ENCODE data around the gene FER1L5.

The FER1L5 gene

GRCh38 chr2:96642564-96643360, at the start of gene FER1L5:
Gene FER1L5, plus strand, starts transcription at chr2:96642764. Its CDS starts 73 bp downstream, at chr2:96642837.
- no peak for DNase-seq

DNA sequence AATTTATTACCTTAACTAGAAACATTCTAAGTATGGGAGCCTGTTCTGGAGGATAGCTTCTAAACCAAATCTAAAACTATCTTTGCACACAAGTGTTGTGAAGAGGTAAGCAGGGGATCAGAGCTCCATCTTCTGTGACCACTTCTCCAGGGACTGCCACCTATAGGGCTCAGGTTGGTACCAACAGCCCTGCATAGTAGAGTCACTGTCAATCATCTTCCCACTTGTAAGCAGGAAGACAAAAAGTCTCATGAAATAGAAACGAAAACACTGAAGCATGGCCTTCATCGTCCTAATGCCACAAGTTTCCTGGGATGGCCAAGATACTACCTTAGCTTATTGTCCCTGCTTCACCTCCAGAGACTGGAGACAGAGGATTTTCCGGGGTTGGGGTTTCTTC, 48.3 kb upstream of the FER1L5 start:
- no peak for DNase-seq

DNA sequence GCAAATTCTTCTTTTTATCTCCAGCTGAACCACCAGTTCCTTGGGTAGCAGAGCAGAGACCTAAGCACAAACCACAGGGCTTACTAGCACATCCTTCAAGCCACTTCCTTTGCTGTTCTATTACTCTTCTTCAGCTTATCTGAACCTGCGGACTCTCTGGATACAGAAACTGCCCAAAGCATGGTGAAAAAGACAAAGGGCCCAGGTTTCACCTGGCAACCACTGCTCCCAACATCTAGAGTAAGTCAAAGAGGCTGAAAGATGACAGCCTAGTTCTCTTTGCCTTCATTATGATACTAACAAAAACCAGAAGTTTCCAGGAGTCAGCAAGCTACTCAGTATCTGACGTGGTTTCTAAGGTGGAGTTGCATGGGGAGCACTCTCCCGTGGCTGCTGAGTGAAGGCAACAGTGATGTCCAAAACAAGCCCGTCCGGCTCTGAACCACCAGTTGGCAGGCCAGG, 47.8 kb upstream of the FER1L5 start:
- peak; percentile 21 for DNase-seq

DNA sequence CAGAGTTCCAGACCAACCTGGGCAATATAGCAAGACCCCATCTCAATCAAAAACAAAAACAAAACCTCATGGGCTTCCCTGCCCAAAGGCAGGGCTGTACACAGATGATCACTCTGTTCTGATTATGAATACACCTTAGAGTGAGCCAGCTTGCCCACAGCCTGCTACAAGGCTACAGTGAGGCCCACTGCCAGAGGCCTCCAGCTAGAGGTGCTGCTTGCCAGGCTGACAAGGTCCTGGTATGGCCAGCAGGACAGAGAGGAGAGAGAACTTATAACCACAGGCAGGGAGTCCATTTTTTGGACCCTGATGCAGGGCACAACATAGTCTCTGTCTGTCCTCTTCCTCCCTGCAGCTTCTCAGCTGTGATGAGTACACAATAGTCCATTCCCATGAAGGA, 46.0 kb upstream of the FER1L5 start:
- DNase-seq = no peak

- DNase-seq = no peak
Observed at GRCh38 chr2:96599941-96600340, 42.6 kb upstream of the FER1L5 start.

- DNase-seq = peak; percentile 28
Observed at GRCh38 chr2:96601382-96602292, 40.9 kb upstream of the FER1L5 start.

DNA sequence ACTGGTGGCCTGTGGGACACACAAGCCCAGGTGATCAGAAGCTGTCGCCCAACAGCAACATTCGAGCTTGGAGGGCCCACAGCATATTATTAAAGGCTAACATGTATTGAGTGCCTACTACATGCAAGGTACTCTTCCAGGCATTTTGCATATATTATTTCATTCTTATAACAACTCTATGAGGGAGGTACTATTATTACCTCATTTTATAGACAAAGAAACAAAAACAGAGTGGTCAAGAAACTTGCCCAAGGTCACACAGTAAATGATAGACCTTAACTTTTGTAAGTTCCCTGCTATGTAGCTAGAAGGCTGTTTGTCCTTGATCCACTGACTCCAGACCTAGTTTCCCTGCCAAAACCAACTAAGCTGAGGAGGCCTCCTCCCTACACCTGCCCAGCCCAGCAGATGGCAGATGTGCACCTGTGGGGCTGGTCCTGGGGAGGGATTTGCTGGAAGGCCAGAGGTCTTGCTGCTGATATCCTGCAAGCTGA, 40.2 kb upstream of the FER1L5 start:
- DNase-seq = no peak

GRCh38 chr2:96604104-96604503, 38.5 kb upstream of the FER1L5 start:
- DNase-seq = no peak

- DNase-seq = no peak
Observed at GRCh38 chr2:96608469-96609455, 33.8 kb upstream of the FER1L5 start.

DNA sequence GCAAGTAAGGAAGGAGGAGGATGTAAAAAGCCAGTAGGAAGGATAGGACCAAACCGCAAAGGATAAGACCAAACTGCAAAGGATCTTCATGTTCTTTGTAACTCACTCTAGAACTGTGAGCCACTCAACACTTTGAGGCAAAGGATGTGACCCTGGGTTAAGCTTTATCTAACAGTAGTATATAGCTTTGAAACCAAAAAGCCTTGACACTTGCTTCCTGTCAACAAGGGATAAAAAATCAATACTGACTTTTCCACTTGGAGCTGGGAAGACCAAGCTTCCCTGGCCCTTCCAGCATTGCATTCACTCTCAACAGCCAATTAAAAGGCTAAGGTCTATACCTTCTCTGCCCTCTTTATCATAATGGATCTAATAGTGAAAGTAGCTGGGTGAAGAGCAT, 26.4 kb upstream of the FER1L5 start:
- no peak for DNase-seq

DNA sequence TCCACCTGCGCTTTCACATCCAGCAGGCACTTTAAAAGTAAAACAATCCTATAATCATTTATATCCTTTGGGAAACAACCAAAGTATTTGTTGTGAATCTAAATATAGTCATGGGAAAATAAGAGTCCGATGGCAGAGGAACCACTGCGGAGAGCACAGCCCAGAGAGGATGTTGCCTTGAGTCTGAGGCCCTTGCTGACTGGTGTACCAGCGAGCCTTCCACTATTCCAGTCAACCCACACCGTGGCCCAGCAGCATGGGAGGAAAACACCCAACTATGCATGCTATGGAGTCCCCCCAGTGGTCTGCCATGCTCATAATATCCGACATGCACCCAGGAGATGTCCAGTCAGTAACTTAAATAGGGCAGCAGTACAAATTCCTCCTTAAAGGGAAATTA, 26.0 kb upstream of the FER1L5 start:
- DNase-seq = no peak

- no peak for DNase-seq
Observed at GRCh38 chr2:96617012-96617411, 25.6 kb upstream of the FER1L5 start.

- DNase-seq = no peak
Observed at GRCh38 chr2:96618596-96619283, 23.8 kb upstream of the FER1L5 start.

GRCh38 chr2:96622544-96622943, 20.0 kb upstream of the FER1L5 start:
- no peak for DNase-seq

GRCh38 chr2:96623116-96623515, 19.4 kb upstream of the FER1L5 start:
- DNase-seq = no peak

GRCh38 chr2:96625571-96626552, 16.7 kb upstream of the FER1L5 start:
- DNase-seq = no peak

- DNase-seq = no peak
Observed at GRCh38 chr2:96626553-96626942, 16.0 kb upstream of the FER1L5 start.

- DNase-seq = no peak
Observed at GRCh38 chr2:96631804-96632435, 10.6 kb upstream of the FER1L5 start.

GRCh38 chr2:96633641-96634040, 8.9 kb upstream of the FER1L5 start:
- DNase-seq = no peak

DNA sequence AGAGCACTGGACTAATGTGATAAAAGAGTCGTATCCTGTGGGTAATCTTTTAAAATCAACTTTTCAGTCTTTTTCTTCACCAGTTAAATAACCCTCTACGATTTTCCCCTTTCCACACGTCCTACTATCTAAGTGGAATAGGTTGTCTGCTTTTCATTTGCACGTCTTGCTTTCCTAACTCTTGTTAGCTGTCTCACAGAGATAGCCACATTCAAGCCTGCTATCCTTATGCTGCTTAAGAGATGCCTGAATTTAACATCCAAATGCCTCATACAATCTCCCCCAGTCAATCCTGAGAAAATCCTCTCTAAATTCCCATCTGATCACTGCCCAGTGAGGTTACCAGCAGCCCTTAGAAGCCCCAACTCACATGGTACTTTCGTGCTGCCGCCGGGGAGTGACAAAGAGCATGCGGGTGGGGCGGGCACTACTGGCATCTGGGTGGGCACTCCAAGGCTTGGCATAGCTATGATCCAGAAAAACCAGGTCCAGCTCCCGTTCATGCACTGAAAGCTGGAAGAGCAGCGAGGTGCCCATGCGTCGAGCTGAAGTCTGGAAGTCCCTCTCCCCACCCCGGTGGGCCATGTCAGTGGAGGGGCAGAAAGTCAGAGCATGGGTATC, 5.9 kb upstream of the FER1L5 start:
- no peak for DNase-seq

Measured in stimulated activated CD4-positive, alpha-beta T cell treated with anti-CD3 and anti-CD28 coated beads, Interleukin-15, amount 100 ng/mL, for 24 hours (primary cell).